ENCODE results near the gene PARP2.

PARP2 gene

DNA sequence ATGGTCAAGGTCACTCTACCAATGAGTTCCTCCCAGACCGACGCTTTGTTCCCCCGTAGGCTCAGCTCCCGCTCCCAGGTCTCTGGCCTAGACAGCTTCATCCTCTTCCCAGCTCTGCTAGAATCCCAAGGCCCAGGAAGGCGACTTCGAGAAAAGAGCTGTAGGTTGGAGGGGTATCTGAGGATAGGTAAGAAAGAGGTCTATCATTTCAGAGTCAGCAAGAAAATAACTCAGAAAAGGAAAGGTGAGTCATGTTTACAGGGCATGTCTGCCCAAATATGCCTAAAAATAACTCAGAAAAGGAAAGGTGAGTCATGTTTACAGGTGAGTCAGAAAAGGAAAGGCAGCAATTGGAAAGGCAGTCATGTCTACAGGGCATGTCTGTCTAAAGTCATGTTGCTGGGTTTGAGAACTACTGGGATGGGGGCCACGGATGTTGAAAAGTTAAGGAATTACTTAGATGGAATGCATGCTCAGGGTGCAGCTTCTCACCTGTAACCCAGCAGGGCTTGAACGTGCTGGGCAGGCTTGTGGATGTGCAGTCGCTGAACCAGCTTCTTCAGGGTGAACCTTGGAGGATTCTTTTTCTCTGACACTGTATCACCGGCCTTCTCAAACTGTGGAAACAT is 57.6 kb downstream of the PARP2 start:
- DNase-seq (ENCODE audit: low read depth), result no peak

GRCh38 chr14:20403521-20403920 is 60.1 kb downstream of the PARP2 start:
- DNase-seq (ENCODE audit: low read depth), result no peak
